NCI-H2081 treated with DMSO at 0.1 percent for 48 hours (cell line): ENCODE results near the gene TTYH2.

Experiments used
- DNase-seq: peaks from one replicate; lab custom pipeline; 2025; lab: John Stamatoyannopoulos, UW

Gene TTYH2

GRCh38 chr17:74216505-74216904 is 3.1 kb downstream of the TTYH2 start:
- DNase-seq: no peak

- DNase-seq: peak; percentile 18
These were observed 3.8 kb downstream of the TTYH2 start for GRCh38 chr17:74217037-74217730.

GRCh38 chr17:74217888-74218287 is 4.5 kb downstream of the TTYH2 start:
- no peak for DNase-seq

GRCh38 chr17:74218436-74218835 is 5.1 kb downstream of the TTYH2 start:
- no peak for DNase-seq

- no peak for DNase-seq
These were observed 6.3 kb downstream of the TTYH2 start for GRCh38 chr17:74219576-74220133.

GRCh38 chr17:74220219-74220618 is 6.8 kb downstream of the TTYH2 start:
- no peak for DNase-seq

GRCh38 chr17:74220946-74221818 is 7.8 kb downstream of the TTYH2 start:
- DNase-seq: no peak

- no peak for DNase-seq
These were observed 9.0 kb downstream of the TTYH2 start for GRCh38 chr17:74222399-74222798.

- no peak for DNase-seq
These were observed 10.5 kb downstream of the TTYH2 start for GRCh38 chr17:74223901-74224300.

GRCh38 chr17:74224959-74225725 is 11.8 kb downstream of the TTYH2 start:
- no peak for DNase-seq

- DNase-seq: no peak
These were observed 12.9 kb downstream of the TTYH2 start for GRCh38 chr17:74226252-74226651.

GRCh38 chr17:74227271-74228080 is 14.1 kb downstream of the TTYH2 start:
- no peak for DNase-seq

- DNase-seq: no peak
These were observed 15.1 kb downstream of the TTYH2 start for GRCh38 chr17:74228306-74228978.

- DNase-seq: no peak
These were observed 17.5 kb downstream of the TTYH2 start for GRCh38 chr17:74230896-74231295.

GRCh38 chr17:74231928-74232907 is 18.8 kb downstream of the TTYH2 start:
- DNase-seq: no peak

GRCh38 chr17:74233937-74234336 is 20.6 kb downstream of the TTYH2 start:
- DNase-seq: no peak

GRCh38 chr17:74234486-74234885 is 21.1 kb downstream of the TTYH2 start:
- no peak for DNase-seq

GRCh38 chr17:74235040-74235581 is 21.7 kb downstream of the TTYH2 start:
- no peak for DNase-seq

GRCh38 chr17:74235911-74236371 is 22.6 kb downstream of the TTYH2 start:
- DNase-seq: no peak
